Mammary epithelial cell (primary cell): ENCODE results near the gene GLCCI1.

Experiments used
- CTCF ChIP-seq, 2 donors: IDR thresholded peaks in 1 of 2; conservative IDR thresholded peaks in 1 of 2; 2 replicates each; pipeline ENCODE4 v1.5.1; 2011 to 2012; ENCODE audit warnings: inconsistent platforms in 2 of 2, low read length in 2 of 2, mild to moderate bottlenecking in 2 of 2, control low read depth in 1 of 2, low read depth in 1 of 2; ENCODE audit not compliant: insufficient read depth in 1 of 2; ENCODE audit errors: extremely low read depth in 1 of 2
- EZH2 ChIP-seq: IDR thresholded peaks from 2 replicates; pipeline ENCODE4 v1.6.1; 2012; ENCODE audit warnings: low read length, inconsistent platforms, borderline replicate concordance

- no peak for TF ChIP-seq EZH2
- TF ChIP-seq CTCF (conservative IDR thresholded peaks at IDR 0.05 in 1 of 2, IDR thresholded peaks at IDR 0.05 in 1 of 2; ENCODE audit: extremely low read depth in 1 of 2, insufficient read depth in 1 of 2, low read depth in 1 of 2, low read length in 2 of 2), result no peak
Observed at GRCh38 chr7:7943951-7944350, 24.6 kb upstream of the GLCCI1 start.
